ENCODE results near the gene TFR2. TPM values are rescaled to one million over a fixed set of nuclear protein-coding genes. Genes with fewer than 3 reads are reported as not detected.

Gene TFR2
- total and polyA plus RNA-seq, 9 of the 15 experiments (the other 6 are each of a cell fraction or from before 2014, with no cell fraction given), result 3.8 to 123 (median 51.1) TPM

- TF ChIP-seq TRIM24 (IDR thresholded peaks at IDR 0.05) (peak in 1 of 2 experiments; percentile 27; a peak in 1 of 4 replicates), ZFPM2 (CRISPR knock-in tag; IDR thresholded peaks at IDR 0.05) (no peak), FOXO4 (CRISPR knock-in tag; IDR thresholded peaks at IDR 0.05) (no peak), HIVEP1 (CRISPR knock-in tag; IDR thresholded peaks at IDR 0.05) (no peak), NFE2 (IDR thresholded peaks at IDR 0.05; ENCODE audit: low read depth) (no peak), PURB (CRISPR knock-in tag; IDR thresholded peaks at IDR 0.05; ENCODE audit: low read depth) (no peak), SMC3 (conservative IDR thresholded peaks at IDR 0.05; ENCODE audit: insufficient read depth, low read depth, low read length) (peak; percentile 27; the same call in 1 of the 2 replicates), ASH1L (IDR thresholded peaks at IDR 0.05; ENCODE audit: borderline replicate concordance, low read depth, partially characterized antibody) (no peak), ZNF140 (CRISPR knock-in tag; IDR thresholded peaks at IDR 0.05) (no peak), ZFP30 (CRISPR knock-in tag; IDR thresholded peaks at IDR 0.05; ENCODE audit: borderline replicate concordance) (no peak), RREB1 (CRISPR knock-in tag; IDR thresholded peaks at IDR 0.05) (0 out of 2 replicates have a peak, but pooled peaks have one; percentile 59), CBX3 (IDR thresholded peaks at IDR 0.05; ENCODE audit: borderline replicate concordance in 1 of 2, low read length in 2 of 2) (no peak), ZNF12 (CRISPR knock-in tag; IDR thresholded peaks at IDR 0.05) (0 out of 2 replicates have a peak, but pooled peaks have one; percentile 60), POLR3A (IDR thresholded peaks at IDR 0.05; ENCODE audit: borderline replicate concordance, extremely low read depth, insufficient read depth, insufficient read length) (no peak), ZBTB17 (CRISPR knock-in tag; IDR thresholded peaks at IDR 0.05) (no peak)
- TF ChIP-seq, protein P1, sequence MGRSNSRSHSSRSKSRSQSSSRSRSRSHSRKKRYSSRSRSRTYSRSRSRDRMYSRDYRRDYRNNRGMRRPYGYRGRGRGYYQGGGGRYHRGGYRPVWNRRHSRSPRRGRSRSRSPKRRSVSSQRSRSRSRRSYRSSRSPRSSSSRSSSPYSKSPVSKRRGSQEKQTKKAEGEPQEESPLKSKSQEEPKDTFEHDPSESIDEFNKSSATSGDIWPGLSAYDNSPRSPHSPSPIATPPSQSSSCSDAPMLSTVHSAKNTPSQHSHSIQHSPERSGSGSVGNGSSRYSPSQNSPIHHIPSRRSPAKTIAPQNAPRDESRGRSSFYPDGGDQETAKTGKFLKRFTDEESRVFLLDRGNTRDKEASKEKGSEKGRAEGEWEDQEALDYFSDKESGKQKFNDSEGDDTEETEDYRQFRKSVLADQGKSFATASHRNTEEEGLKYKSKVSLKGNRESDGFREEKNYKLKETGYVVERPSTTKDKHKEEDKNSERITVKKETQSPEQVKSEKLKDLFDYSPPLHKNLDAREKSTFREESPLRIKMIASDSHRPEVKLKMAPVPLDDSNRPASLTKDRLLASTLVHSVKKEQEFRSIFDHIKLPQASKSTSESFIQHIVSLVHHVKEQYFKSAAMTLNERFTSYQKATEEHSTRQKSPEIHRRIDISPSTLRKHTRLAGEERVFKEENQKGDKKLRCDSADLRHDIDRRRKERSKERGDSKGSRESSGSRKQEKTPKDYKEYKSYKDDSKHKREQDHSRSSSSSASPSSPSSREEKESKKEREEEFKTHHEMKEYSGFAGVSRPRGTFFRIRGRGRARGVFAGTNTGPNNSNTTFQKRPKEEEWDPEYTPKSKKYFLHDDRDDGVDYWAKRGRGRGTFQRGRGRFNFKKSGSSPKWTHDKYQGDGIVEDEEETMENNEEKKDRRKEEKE (IDR thresholded peaks at IDR 0.05; ENCODE audit: borderline replicate concordance in 1 of 2, control insufficient read depth in 1 of 2, low read depth in 2 of 2, low read length in 1 of 2), result no peak
These were observed 37.0 kb downstream of the TFR2 start (continued) for GRCh38 chr7:100604028-100604975.

All from K562 (cell line).